ENCODE measurements around the gene U2AF2. TPM values are rescaled to one million over a fixed set of nuclear protein-coding genes. Genes with fewer than 3 reads are reported as not detected.

The U2AF2 gene
- total and polyA plus RNA-seq, 2 experiments from 2014 or later, result 73.1 to 233 TPM

DNA sequence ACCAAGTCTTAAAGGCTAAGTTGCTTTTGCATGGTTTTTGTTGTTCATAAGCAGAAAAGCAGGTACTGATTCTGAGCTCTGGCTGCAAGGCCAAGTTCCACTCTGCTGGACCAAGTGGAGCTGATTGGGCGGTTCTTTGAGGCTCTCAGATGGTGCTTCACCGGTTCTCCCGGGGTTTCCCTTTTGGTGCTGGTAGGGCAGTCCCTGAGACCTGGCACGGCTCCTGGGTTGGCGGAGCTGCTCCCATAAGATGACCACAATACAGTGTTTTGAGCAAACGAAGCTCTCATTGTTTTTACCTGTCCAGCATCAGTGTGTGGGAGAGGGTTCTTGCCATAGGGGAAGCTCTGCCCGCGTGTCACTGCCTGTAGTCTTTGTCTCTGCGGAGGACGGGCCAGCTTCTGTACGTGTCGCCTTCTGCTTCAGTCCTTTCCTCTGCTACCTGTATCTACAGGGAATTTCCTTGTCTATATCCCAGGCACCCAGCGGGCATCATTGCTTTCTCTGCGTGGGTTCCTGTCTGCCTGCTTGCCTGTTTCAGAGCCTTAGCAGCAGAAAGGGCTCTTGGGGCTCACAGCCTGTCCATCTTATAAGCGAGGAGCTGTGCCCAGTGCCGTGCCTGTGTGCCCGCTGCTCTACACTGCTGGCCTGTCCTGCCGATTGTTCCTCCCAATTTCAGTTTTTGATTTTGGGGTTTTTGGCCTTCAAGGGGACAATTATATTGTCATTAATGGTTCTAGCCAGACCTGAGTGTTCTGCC is 2.3 kb downstream of the U2AF2 start:
- peaks cover 7% of the 10 kb centered on the region; the same call in 1 of the 2 replicates for H3K36me3 ChIP-seq (ENCODE audit: insufficient read depth)
- DNase-seq (ENCODE audit: low spot score) (no peak), ATAC-seq (no peak)
- Mint-ChIP-seq H3K4me1 (peaks cover 39% of the 10 kb centered on the region), H3K4me3 (peak overlapping the region; percentile 92), H3K27ac (peak overlapping the region; percentile 14; the same call in 1 of the 2 replicates), H3K27me3 (ENCODE audit: insufficient read depth, low read depth, poor library complexity) (peaks cover 29% of the 10 kb centered on the region), H3K9me3 (no peaks in the 10 kb centered on the region; the same call in 1 of the 3 replicates), H3K36me3 (ENCODE audit: low read depth) (peaks cover 54% of the 10 kb centered on the region)
- peaks cover 20% of the 10 kb centered on the region for H3F3A ChIP-seq (replicated peaks; ENCODE audit: low read depth)
- TF ChIP-seq ZNF114 (CRISPR knock-in tag; IDR thresholded peaks at IDR 0.05) (no peak), STAT1 (IDR thresholded peaks at IDR 0.05; ENCODE audit: unreplicated experiment) (no peak), ZNF331 (CRISPR knock-in tag; IDR thresholded peaks at IDR 0.05; ENCODE audit: low read depth) (no peak), NANOG (IDR thresholded peaks at IDR 0.05; ENCODE audit: borderline replicate concordance) (no peak), JUNB (IDR thresholded peaks at IDR 0.05; ENCODE audit: unreplicated experiment) (no peak), EZH2phosphoT487 (IDR thresholded peaks at IDR 0.05; ENCODE audit: unreplicated experiment) (no peak), POLR2AphosphoS5 (IDR thresholded peaks at IDR 0.05; ENCODE audit: low read depth) (no peak), CREB1 (CRISPR knock-in tag; IDR thresholded peaks at IDR 0.05; ENCODE audit: low read depth) (no peak), EZH2 (IDR thresholded peaks at IDR 0.05; ENCODE audit: low read depth, unreplicated experiment) (no peak)
- TF ChIP-seq, protein P1, sequence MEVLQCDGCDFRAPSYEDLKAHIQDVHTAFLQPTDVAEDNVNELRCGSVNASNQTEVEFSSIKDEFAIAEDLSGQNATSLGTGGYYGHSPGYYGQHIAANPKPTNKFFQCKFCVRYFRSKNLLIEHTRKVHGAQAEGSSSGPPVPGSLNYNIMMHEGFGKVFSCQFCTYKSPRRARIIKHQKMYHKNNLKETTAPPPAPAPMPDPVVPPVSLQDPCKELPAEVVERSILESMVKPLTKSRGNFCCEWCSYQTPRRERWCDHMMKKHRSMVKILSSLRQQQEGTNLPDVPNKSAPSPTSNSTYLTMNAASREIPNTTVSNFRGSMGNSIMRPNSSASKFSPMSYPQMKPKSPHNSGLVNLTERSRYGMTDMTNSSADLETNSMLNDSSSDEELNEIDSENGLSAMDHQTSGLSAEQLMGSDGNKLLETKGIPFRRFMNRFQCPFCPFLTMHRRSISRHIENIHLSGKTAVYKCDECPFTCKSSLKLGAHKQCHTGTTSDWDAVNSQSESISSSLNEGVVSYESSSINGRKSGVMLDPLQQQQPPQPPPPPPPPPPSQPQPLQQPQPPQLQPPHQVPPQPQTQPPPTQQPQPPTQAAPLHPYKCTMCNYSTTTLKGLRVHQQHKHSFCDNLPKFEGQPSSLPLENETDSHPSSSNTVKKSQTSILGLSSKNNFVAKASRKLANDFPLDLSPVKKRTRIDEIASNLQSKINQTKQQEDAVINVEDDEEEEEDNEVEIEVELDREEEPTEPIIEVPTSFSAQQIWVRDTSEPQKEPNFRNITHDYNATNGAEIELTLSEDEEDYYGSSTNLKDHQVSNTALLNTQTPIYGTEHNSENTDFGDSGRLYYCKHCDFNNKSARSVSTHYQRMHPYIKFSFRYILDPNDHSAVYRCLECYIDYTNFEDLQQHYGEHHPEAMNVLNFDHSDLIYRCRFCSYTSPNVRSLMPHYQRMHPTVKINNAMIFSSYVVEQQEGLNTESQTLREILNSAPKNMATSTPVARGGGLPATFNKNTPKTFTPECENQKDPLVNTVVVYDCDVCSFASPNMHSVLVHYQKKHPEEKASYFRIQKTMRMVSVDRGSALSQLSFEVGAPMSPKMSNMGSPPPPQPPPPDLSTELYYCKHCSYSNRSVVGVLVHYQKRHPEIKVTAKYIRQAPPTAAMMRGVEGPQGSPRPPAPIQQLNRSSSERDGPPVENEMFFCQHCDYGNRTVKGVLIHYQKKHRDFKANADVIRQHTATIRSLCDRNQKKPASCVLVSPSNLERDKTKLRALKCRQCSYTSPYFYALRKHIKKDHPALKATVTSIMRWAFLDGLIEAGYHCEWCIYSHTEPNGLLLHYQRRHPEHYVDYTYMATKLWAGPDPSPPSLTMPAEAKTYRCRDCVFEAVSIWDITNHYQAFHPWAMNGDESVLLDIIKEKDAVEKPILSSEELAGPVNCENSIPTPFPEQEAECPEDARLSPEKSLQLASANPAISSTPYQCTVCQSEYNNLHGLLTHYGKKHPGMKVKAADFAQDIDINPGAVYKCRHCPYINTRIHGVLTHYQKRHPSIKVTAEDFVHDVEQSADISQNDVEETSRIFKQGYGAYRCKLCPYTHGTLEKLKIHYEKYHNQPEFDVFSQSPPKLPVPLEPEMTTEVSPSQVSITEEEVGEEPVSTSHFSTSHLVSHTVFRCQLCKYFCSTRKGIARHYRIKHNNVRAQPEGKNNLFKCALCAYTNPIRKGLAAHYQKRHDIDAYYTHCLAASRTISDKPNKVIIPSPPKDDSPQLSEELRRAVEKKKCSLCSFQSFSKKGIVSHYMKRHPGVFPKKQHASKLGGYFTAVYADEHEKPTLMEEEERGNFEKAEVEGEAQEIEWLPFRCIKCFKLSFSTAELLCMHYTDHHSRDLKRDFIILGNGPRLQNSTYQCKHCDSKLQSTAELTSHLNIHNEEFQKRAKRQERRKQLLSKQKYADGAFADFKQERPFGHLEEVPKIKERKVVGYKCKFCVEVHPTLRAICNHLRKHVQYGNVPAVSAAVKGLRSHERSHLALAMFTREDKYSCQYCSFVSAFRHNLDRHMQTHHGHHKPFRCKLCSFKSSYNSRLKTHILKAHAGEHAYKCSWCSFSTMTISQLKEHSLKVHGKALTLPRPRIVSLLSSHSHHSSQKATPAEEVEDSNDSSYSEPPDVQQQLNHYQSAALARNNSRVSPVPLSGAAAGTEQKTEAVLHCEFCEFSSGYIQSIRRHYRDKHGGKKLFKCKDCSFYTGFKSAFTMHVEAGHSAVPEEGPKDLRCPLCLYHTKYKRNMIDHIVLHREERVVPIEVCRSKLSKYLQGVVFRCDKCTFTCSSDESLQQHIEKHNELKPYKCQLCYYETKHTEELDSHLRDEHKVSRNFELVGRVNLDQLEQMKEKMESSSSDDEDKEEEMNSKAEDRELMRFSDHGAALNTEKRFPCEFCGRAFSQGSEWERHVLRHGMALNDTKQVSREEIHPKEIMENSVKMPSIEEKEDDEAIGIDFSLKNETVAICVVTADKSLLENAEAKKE (CRISPR knock-in tag; IDR thresholded peaks at IDR 0.05), result no peak
- TF ChIP-seq, protein P2, sequence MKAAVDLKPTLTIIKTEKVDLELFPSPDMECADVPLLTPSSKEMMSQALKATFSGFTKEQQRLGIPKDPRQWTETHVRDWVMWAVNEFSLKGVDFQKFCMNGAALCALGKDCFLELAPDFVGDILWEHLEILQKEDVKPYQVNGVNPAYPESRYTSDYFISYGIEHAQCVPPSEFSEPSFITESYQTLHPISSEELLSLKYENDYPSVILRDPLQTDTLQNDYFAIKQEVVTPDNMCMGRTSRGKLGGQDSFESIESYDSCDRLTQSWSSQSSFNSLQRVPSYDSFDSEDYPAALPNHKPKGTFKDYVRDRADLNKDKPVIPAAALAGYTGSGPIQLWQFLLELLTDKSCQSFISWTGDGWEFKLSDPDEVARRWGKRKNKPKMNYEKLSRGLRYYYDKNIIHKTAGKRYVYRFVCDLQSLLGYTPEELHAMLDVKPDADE (IDR thresholded peaks at IDR 0.05), result no peak
- TF ChIP-seq, protein P3, sequence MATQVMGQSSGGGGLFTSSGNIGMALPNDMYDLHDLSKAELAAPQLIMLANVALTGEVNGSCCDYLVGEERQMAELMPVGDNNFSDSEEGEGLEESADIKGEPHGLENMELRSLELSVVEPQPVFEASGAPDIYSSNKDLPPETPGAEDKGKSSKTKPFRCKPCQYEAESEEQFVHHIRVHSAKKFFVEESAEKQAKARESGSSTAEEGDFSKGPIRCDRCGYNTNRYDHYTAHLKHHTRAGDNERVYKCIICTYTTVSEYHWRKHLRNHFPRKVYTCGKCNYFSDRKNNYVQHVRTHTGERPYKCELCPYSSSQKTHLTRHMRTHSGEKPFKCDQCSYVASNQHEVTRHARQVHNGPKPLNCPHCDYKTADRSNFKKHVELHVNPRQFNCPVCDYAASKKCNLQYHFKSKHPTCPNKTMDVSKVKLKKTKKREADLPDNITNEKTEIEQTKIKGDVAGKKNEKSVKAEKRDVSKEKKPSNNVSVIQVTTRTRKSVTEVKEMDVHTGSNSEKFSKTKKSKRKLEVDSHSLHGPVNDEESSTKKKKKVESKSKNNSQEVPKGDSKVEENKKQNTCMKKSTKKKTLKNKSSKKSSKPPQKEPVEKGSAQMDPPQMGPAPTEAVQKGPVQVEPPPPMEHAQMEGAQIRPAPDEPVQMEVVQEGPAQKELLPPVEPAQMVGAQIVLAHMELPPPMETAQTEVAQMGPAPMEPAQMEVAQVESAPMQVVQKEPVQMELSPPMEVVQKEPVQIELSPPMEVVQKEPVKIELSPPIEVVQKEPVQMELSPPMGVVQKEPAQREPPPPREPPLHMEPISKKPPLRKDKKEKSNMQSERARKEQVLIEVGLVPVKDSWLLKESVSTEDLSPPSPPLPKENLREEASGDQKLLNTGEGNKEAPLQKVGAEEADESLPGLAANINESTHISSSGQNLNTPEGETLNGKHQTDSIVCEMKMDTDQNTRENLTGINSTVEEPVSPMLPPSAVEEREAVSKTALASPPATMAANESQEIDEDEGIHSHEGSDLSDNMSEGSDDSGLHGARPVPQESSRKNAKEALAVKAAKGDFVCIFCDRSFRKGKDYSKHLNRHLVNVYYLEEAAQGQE (IDR thresholded peaks at IDR 0.05; ENCODE audit: unreplicated experiment), result no peak
- TF ChIP-seq, protein P4, sequence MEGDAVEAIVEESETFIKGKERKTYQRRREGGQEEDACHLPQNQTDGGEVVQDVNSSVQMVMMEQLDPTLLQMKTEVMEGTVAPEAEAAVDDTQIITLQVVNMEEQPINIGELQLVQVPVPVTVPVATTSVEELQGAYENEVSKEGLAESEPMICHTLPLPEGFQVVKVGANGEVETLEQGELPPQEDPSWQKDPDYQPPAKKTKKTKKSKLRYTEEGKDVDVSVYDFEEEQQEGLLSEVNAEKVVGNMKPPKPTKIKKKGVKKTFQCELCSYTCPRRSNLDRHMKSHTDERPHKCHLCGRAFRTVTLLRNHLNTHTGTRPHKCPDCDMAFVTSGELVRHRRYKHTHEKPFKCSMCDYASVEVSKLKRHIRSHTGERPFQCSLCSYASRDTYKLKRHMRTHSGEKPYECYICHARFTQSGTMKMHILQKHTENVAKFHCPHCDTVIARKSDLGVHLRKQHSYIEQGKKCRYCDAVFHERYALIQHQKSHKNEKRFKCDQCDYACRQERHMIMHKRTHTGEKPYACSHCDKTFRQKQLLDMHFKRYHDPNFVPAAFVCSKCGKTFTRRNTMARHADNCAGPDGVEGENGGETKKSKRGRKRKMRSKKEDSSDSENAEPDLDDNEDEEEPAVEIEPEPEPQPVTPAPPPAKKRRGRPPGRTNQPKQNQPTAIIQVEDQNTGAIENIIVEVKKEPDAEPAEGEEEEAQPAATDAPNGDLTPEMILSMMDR (conservative IDR thresholded peaks at IDR 0.05; ENCODE audit: low read depth in 2 of 2), result no peak
- peak overlapping the region; percentile 98 for H3K27ac ChIP-seq (ENCODE audit: low read depth)
- no peak overlapping the region for H2AFZ ChIP-seq
- peaks cover 27% of the 10 kb centered on the region for H3K4me1 ChIP-seq (ENCODE audit: insufficient read depth)
- H3K27me3 ChIP-seq (ENCODE audit: insufficient read depth), result no peaks in the 10 kb centered on the region
- H3K9me2 ChIP-seq (ENCODE audit: insufficient read depth), result no peaks in the 10 kb centered on the region
- peaks cover 69% of the 10 kb centered on the region for H3K79me2 ChIP-seq (replicated peaks; ENCODE audit: insufficient read depth)
- H3K4me3 ChIP-seq, result peak overlapping the region; percentile 100
- peak overlapping the region; percentile 100 for H3K4me2 ChIP-seq
- peaks cover 47% of the 10 kb centered on the region for H4K20me1 ChIP-seq (replicated peaks; ENCODE audit: insufficient read depth)

Data from GM23338 (cell line).